HS-5 (cell line): ENCODE results near the gene SQSTM1.
A peak's percentile ranks its signal among the peaks of the same experiment; 100 is the strongest.

Source experiments
- DNase-seq: peaks from one replicate; pipeline ENCODE4 v3.0.0-alpha.2; 2012; ENCODE audit warnings: low read depth

The SQSTM1 gene

DNA sequence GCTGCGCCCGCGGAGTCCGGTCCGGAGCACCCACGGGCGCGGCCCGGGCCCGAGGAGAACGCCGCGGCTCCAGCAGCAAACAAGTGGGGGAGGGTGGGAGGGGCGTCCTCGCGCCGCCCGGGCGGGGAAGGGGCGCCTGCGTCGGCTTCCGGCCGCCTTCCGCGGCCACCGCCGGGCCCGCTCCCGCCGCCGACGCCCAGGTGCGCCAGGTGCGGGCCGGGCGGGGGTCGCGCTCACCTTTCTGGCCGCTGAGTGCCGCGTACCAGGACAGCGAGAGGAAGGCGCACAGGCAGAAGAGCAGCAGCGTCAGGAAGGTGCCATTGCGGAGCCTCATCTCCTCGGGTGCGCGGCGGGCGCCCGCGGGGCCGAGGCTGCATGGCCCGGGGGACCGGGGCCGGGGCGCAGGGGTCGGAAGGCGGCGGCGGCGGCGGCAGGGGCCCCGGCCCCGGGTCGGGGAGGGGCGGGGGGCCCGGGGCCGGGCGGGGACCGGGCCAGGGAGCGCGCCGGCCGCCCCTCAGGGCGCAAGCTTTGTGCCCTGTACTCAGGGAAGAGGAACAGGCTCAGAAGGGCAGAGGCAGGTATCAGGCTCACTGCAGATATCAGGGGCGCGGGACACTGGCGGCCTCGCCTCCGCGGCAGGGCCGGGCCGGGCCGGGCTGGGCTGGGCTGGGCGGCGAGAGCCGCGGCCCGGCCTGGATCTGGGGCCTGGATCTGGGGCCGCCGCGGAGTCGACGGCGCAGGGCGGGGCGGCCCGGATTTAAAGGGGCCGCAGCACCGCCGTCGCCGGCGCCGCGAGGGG is 14.3 kb upstream of the SQSTM1 start, which contains the start of gene MGAT4B:
Gene MGAT4B (minus strand): TSS at position 617 of the 799 bp plus-strand sequence. CDS start 283 bp downstream, at position 334.
- DNase-seq: no peak

DNA sequence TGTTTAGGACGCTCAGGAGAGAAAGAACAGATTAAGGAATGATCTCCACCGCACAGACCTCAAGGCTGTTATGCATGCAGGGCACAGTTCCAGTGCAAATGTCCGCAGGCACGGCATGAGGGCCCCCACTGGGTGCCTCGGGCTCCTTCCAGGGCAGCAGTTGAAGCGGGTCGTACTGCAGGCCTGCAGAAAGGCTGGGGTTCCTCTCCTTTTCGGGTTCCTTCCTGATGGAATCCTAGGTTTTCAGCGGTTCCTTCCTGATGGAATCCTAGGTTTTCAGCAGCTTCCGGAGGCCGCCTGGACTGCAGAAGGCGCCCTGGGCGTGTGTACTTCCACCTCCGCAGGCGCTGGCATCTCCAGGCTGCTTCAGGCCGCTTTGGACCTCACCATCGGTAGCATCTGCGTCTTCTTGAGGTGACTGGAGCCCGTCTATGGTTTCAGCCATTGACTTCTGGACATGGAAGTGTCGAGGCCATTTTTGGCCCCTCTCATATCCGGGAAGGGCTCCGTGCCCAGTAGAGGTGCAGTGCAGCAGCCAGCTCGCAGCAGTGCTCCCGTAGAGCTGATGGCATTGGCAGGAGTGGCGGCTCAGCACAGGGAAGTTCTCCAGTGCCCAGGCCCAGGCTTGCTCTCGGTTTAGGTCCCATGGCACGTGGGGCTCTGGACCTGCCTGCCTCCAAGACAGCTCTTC is 8.4 kb upstream of the SQSTM1 start:
- DNase-seq: no peak

- DNase-seq: no peak
These were observed 7.6 kb upstream of the SQSTM1 start for GRCh38 chr5:179812997-179813607.

- DNase-seq: no peak
These were observed 6.6 kb upstream of the SQSTM1 start for GRCh38 chr5:179814090-179814489.

DNA sequence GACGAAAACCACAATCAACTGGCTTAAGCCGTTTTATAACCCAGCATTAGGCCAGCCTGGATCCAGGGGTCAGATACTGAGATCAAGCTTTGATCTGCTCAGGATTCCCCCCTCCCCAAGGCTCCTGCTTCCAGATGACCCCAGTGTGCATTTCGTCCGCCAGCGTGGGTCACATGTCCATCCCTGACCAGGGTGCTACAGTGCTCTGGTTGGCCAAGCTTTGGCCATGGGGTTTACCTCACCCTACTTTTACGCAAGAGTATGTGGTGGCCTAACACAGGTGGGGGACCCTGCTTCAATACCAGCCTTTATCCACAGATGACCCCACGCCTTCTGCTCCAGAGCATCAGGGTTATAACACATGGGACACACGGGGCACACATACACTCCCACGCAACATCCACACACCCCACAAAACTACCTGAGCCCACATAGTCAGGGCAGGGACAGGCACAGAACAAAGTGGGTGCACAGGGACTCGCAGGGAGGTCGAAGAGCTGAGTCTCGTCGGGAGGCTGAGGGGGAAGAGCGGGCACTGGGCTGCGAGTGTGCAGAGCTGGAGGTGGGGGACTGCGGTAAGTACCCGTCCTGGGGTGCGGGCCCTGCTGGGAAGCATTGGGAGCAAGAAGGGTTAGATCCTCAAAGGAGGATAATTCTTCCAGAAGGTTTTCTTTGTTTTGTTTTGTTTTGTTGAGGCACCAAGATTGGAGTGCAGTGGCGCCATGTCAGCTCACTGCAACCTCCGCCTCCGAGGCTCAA is 5.0 kb upstream of the SQSTM1 start:
- no peak for DNase-seq

GRCh38 chr5:179816401-179816795 is 4.3 kb upstream of the SQSTM1 start:
- DNase-seq: no peak

DNA sequence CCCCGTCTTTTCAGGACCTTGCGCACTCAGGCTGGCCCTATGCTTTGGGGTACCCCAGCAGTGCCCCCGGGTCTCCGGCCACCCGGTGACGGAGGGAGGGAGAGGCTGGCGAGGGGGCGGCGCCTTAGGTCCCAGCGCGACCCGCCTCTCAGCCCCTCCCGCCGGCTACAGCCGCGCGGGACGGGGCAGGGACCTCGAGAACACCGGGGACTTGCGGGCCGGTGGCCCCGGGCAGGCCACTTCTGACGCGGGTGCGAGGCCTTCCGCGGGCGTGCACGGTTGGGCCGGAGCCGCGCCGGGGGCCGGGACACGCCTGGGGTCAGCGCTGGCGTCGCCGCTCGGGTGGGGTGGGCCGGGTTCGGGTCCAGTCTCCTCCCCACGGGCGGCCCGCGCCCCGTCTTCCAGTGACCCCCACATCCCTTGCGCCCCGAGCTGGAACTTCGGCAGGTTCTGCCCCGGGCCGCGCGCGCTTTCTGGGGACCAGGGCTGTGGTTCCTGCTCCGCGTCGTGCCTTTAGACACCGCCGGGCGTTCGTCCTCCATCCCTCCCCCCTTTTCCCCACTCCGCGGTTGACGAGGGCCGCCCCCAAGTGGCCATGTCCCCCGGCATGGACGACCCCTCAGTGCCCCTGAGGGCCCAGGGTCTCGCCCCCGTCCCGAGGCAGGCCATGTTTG is 3.8 kb upstream of the SQSTM1 start:
- DNase-seq: no peak

GRCh38 chr5:179817470-179817840 is 3.2 kb upstream of the SQSTM1 start:
- no peak for DNase-seq

- no peak for DNase-seq
These were observed 2.6 kb upstream of the SQSTM1 start for GRCh38 chr5:179817890-179818745.

DNA sequence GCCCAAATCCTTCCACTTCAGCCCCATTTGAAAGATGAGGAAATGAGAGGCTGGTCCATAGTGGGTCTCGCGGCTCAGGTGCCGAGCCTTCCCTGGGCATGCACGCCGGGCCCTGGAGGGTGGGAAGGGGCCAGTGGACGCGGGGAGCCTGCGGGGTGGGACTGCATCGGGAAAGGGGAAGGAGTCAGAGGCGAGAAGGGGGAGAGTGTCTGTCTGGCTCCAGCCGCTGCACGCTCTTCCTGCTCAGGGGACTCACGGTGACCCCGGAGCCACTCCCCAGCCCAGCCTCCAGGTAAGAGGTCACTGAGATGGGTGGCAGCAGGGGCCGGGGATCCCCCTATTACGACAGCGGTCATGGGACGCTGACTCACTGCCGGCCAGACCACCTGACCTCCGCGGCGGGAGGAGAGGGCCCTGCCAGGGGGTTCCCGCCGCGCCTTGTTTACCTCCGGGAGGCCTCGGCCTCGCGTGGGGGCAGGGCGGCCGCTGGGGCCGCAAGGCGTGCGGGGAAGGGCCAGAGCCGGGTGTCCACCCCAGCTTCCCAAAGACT is 1.9 kb upstream of the SQSTM1 start:
- DNase-seq: peak; percentile 76

DNA sequence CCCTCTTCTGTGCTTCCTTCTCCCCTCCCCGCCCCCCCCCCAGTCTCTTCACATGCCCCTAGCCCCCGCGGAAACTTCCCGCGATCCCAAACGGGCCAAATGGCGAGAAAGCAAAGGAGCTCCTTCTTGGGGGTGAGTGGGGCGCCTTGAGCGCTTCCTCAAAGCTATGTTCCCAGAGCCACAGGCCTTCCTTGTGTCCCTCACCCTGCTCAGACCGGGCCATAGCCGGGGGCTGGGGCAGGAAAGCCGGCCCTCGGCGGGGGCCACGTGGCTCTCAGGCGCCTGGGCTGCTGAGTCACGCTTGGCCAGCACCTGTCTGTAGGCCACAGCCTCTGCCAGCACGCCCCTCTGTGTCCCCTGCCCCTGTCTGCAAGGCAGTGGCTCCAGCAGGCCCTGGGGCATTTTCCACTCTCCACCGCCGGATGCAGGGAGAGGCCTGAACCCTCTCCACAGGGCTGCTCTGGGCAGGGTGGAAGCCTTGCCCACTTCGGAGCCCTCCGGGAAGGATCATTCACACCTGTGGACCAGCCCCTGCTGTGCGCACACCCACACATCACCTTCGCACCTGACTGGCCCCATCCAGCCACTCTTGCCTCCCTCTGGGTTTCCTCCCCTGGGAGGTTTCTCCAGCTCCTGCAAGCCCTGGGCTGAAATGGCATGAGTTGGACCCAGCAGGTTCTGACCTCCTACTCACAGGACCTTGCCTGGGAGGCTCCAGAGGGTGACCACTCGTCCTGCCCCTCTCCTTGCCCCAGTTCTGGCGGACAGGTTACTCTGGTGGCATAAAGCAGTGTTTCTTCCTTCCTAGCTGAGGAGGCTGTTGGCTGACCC is 1.2 kb upstream of the SQSTM1 start:
- DNase-seq: no peak

DNA sequence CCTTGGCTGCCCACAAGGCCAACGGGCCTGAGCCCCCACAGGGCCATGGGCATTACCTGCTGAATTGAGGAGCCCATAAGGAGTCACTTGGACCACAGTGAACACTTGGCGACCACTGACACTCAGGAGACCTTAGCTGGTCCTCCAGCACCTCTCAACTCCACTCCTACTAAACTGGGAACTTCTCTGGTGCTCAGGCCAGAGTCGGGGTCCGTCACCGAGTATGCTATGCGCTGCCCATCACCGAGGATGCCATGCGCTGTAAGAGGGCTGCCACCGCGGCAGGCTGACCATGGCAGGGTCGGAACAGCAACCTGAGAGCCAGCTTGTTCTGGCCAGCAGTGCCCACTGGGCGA is 600 bp upstream of the SQSTM1 start:
- no peak for DNase-seq

- DNase-seq: peak; percentile 73
These were observed 773 bp downstream of the SQSTM1 start for GRCh38 chr5:179821298-179822058.

DNA sequence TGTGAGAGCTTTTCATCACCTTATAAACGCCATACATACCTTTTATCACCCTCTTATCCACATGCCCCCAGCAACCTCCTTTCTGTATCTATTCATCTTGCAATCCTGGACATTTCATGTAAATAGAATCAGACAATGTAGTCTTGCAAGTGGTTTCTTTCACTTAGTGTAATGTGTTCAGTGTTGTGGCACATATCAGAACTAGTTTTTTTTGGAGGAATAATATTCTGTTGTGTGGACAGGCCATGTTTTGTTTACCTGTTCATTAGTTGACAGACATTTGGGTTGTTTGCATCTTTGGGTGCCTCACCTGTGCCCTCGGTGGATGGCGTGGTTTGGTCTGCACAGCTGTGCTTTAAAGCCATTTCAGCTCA is 1.3 kb downstream of the SQSTM1 start:
- no peak for DNase-seq

DNA sequence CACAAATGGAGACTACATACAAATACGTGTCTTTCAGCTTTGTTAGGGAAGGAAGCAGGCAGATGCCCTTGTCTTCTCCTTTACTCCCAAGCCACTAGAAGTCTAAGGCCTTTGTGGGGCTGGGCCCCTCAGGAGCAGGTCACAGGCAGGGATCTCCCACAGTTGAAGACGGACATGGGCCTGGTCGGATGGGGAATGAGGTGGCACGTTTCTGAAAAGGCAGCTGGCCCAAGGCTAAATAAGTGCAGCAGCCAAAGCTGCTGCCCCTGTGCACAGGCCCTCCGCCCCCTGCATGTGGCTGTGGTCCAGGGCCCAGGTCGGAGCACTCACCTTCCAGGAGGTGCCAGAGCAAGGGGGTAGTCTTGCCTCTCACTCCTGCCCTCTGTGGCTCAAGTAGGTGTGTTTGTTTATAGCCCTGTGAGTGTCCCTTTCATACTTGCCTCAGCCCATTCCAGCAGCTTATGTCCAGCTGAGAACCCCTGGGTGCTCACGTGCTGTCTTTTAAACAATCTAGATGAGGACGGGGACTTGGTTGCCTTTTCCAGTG is 1.8 kb downstream of the SQSTM1 start:
- DNase-seq: no peak

DNA sequence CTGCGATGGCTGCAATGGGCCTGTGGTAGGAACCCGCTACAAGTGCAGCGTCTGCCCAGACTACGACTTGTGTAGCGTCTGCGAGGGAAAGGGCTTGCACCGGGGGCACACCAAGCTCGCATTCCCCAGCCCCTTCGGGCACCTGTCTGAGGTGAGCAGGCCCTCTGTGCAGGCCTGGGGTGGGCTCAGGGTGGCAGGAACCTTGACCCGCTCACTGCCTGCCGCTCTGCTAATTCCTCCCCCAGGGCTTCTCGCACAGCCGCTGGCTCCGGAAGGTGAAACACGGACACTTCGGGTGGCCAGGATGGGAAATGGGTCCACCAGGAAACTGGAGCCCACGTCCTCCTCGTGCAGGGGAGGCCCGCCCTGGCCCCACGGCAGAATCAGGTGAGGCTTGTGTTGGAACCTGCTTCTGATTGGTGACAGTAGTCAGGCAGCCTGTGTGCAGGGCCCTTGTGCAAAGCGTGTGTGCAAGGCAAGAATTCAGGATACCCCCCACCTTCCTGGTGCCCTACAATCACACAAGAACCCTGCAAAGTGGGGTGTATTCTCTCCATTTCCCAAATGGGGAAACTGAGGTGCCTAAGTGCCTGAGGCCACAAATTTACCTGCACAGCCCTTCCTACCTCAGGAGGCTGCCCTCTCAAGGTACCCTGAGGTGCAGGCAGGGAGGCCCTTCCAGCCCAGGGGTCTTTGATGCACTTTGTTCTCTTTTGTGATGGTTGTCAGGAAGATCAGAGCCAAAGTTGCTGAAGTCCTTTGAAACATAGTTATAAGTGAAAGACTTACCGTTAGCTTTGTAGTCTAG is 3.4 kb downstream of the SQSTM1 start:
- no peak for DNase-seq

- DNase-seq: no peak
These were observed 4.0 kb downstream of the SQSTM1 start for GRCh38 chr5:179824745-179825112.

DNA sequence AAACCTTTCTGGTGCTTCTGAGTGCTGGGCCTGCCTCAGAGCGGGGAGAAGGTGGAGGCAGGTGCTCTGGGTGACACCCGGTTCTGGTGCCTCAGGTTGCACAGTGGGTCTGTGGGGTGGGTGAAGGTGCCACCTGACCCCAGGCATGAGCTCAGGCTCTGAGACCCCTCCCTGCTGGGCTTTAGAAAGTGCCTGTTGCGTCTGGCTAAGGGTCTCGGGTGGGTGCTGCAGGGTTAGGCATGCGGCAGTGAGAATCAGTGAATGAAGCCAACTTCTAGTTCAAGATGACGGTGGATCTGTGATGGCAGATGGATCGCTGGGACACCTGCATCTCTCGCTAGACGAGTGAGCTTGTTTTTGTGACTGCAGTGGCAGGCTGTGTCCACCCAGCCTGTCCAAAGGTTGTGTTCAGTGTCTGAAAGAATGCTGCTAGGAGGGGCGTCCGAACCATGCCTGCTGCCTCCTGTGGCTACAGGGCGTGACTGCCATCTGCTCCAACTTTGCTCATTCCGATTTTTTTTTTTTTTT is 5.0 kb downstream of the SQSTM1 start:
- DNase-seq: no peak
